H1 (cell line): ENCODE results near the gene MPPED1. TPM values are rescaled to one million over a fixed set of nuclear protein-coding genes. Genes with fewer than 3 reads are reported as not detected.

Source experiments
- BRCA1 ChIP-seq: IDR thresholded peaks from 2 replicates; pipeline ENCODE4 v1.6.1; 2012; ENCODE audit warnings: low read depth, low read length, improper control_type of control experiment
- CREB1 ChIP-seq: IDR thresholded peaks from 2 replicates; pipeline ENCODE4 v1.6.1; 2012; ENCODE audit warnings: inconsistent platforms
- EZH2 ChIP-seq: fragments of 200-600 bp; sonication (generic); IDR thresholded peaks from 2 replicates; pipeline ENCODE4 v1.7.1; 2012; ENCODE audit warnings: low read depth, mild to moderate bottlenecking, moderate library complexity, low read length, inconsistent platforms; ENCODE audit not compliant: severe bottlenecking
- RFX5 ChIP-seq: IDR thresholded peaks from 2 replicates; pipeline ENCODE4 v1.6.1; 2011; ENCODE audit warnings: low read depth, low read length, improper control_type of control experiment, borderline replicate concordance
- SRF ChIP-seq: IDR thresholded peaks from 2 replicates; pipeline ENCODE4 v1.6.1; 2011; ENCODE audit warnings: mild to moderate bottlenecking, low read depth, low read length, moderate library complexity
- polyA plus RNA-seq, 7 experiments: library from polyadenylated mRNA; depleted of rRNA in 3 of 7; stranded (reverse) in 5 of 7; unstranded in 2 of 7; fragments of >200 nt in 5 of 7; fragments of 200-250 nt in 2 of 7; gene quantifications; 1 replicate in 5 of 7; 2 replicates in 1 of 7; 4 replicates in 1 of 7; pipeline versions ENCODE4 v1.2.1 to v1.2.3, GENCODE V29; 2011 to 2013; ENCODE audit warnings: missing spikeins in 2 of 7, mixed read lengths in 2 of 7
- total RNA-seq: library from RNA; stranded (reverse); fragmentation: NEBNext Ultra II Directional; extraction: Animal tissue kit (Norgen Biotek cat#: 25700); gene quantifications from 2 replicates; pipeline ENCODE4 v1.2.1, GENCODE V29; 2021

Gene MPPED1
- total and polyA plus RNA-seq, 2 of the 8 experiments (the other 6 are each of a cell fraction or from before 2014, with no cell fraction given), result 0.29 to 0.37 TPM

GRCh38 chr22:43406186-43406790, 5.5 kb upstream of the MPPED1 start (continued):
- TF ChIP-seq SRF, result no peak
- no peak for TF ChIP-seq CREB1
- no peak for TF ChIP-seq RFX5
- TF ChIP-seq EZH2, result no peak
- TF ChIP-seq BRCA1, result no peak
